Endothelial cell of umbilical vein (primary cell): ENCODE measurements around the gene DAND5. TPM values are rescaled to one million over a fixed set of nuclear protein-coding genes. Genes with fewer than 3 reads are reported as not detected.
A peak's percentile ranks its signal among the peaks of the same experiment; 100 is the strongest.

Experiments used
- BruUV-seq: library from RNA; stranded (reverse); fragments of 400-500 nt; replicated peaks from 2 replicates; lab custom pipeline; 2021; lab: Mats Ljungman, UMichigan
- CTCF ChIA-PET: fragments of 300-600, 350-600 bp; sonication (Branson Sonifier 250); formaldehyde crosslinking; loops from one replicate; lab custom pipeline; 2021; ENCODE audit warnings: antibody characterized with exemption, inconsistent platforms; lab: Charles Lee
- POLR2A ChIA-PET: fragments of 300-600, 350-600 bp; sonication (Branson Sonifier 250); formaldehyde crosslinking; loops from one replicate; lab custom pipeline; 2021; ENCODE audit warnings: antibody characterized with exemption, inconsistent platforms; lab: Charles Lee
- DNase-seq: peaks from one replicate; pipeline ENCODE4 v3.0.0-alpha.2; 2011; ENCODE audit warnings: low read depth, low spot score
- FAIRE-seq: peaks from 2 replicates; lab custom pipeline; 2011; peaks lifted over from hg19 to GRCh38; lab: Jason Lieb, UNC
- H2AFZ ChIP-seq: 2 replicates; pipeline ENCODE4 v1.6.0; 2012; ENCODE audit warnings: low read depth, low read length, control low read depth, inconsistent platforms
- H3K27ac ChIP-seq: 2 replicates; pipeline ENCODE4 v1.5.1; 2011; ENCODE audit warnings: low read depth, mild to moderate bottlenecking, control low read depth, low read length, moderate library complexity; ENCODE audit not compliant: insufficient read depth
- H3K27me3 ChIP-seq, 2 experiments: 2 replicates each; pipeline versions ENCODE4 v1.6.0 to v1.6.1; 2011; ENCODE audit warnings: low read length in 2 of 2, mixed read lengths in 1 of 2; ENCODE audit not compliant: control insufficient read depth in 2 of 2, insufficient read depth in 2 of 2
- H3K36me3 ChIP-seq, 2 experiments: 2 replicates in 1 of 2; 3 replicates in 1 of 2; pipeline ENCODE4 v1.5.1; 2011; ENCODE audit warnings: low read length in 2 of 2, mild to moderate bottlenecking in 1 of 2, moderate library complexity in 1 of 2; ENCODE audit not compliant: control insufficient read depth in 2 of 2, insufficient read depth in 2 of 2; ENCODE audit errors: extremely low read depth in 1 of 2
- H3K4me1 ChIP-seq: 3 replicates; pipeline ENCODE4 v1.5.1; 2011; ENCODE audit warnings: mild to moderate bottlenecking, low read length; ENCODE audit not compliant: control insufficient read depth, insufficient read depth; ENCODE audit errors: extremely low read depth
- H3K4me2 ChIP-seq: 2 replicates; pipeline ENCODE4 v1.6.1; 2011; ENCODE audit warnings: low read length, control low read depth, mixed read lengths; ENCODE audit not compliant: insufficient read depth
- H3K4me3 ChIP-seq, 3 experiments: fragments of 200-600 bp in 1 of 3; sonication (generic), shearing (Covaris generic) in 1 of 3; replicated peaks in 1 of 3; 2 replicates each; pipeline ENCODE4 v1.5.1; 2011 to 2016; ENCODE audit warnings: control low read depth in 3 of 3, low read length in 3 of 3, mild to moderate bottlenecking in 2 of 3, inconsistent platforms in 1 of 3, low read depth in 1 of 3, moderate library complexity in 1 of 3; ENCODE audit not compliant: insufficient read depth in 1 of 3
- H3K79me2 ChIP-seq: 2 replicates; pipeline ENCODE4 v1.6.0; 2012; ENCODE audit warnings: low read length, inconsistent platforms; ENCODE audit not compliant: control insufficient read depth, insufficient read depth
- H3K9ac ChIP-seq: replicated peaks from 2 replicates; pipeline ENCODE3; 2011; ENCODE audit warnings: low read length, control low read depth; ENCODE audit not compliant: insufficient read depth; ENCODE audit errors: extremely low read depth
- H3K9me1 ChIP-seq: replicated peaks from 3 replicates; pipeline ENCODE4 v1.6.0; 2011; ENCODE audit warnings: mild to moderate bottlenecking, low read length; ENCODE audit not compliant: control insufficient read depth, insufficient read depth; ENCODE audit errors: extremely low read depth
- H3K9me3 ChIP-seq: replicated peaks from 2 replicates; pipeline ENCODE4 v1.5.1; 2012; ENCODE audit warnings: low read length, inconsistent platforms; ENCODE audit not compliant: control insufficient read depth, insufficient read depth
- H4K20me1 ChIP-seq: replicated peaks from 2 replicates; pipeline ENCODE3; 2011; ENCODE audit warnings: mild to moderate bottlenecking, low read length; ENCODE audit not compliant: control insufficient read depth, insufficient read depth; ENCODE audit errors: extremely low read depth
- EZH2 ChIP-seq: IDR thresholded peaks from 2 replicates; pipeline ENCODE4 v1.6.1; 2012; ENCODE audit warnings: borderline replicate concordance, low read depth, mild to moderate bottlenecking, moderate library complexity, low read length, inconsistent platforms; ENCODE audit not compliant: severe bottlenecking
- GATA2 ChIP-seq: IDR thresholded peaks from 2 replicates; pipeline ENCODE4 v1.7.0; 2011; ENCODE audit warnings: low read depth, mild to moderate bottlenecking, moderate library complexity, mixed read lengths, low read length; ENCODE audit not compliant: insufficient read length, insufficient read depth
- MYC ChIP-seq: IDR thresholded peaks from one replicate; pipeline ENCODE4 v1.6.1; 2011; ENCODE audit warnings: mild to moderate bottlenecking, low read depth, low read length
- POLR2A ChIP-seq: IDR thresholded peaks from 2 replicates; pipeline ENCODE4 v1.6.1; 2012; ENCODE audit warnings: low read depth, mild to moderate bottlenecking, control low read depth, low read length
- POLR2AphosphoS5 ChIP-seq: IDR thresholded peaks from 2 replicates; pipeline ENCODE4 v1.6.1; 2012; ENCODE audit warnings: low read depth, mild to moderate bottlenecking, control low read depth, low read length, moderate library complexity; ENCODE audit not compliant: insufficient read depth
- dilution Hi-C: fragments of 300-500 bp; cut with MboI; formaldehyde crosslinking; loops from one replicate; pipeline ENCODE4 v1.15.0; 2019; ENCODE audit warnings: low sequenced_read_pairs; ENCODE audit not compliant: extremely low pct_ligation_motif_present
- intact Hi-C: fragments of 100-400 bp; cut with micrococcal nuclease; formaldehyde crosslinking; loops from one replicate; pipeline ENCODE4 v1.10.0; 2022
- polyA plus RNA-seq, 4 experiments: library from polyadenylated mRNA; depleted of rRNA in 3 of 4; stranded (reverse) in 3 of 4; unstranded in 1 of 4; fragments of >200 nt; gene quantifications; 2 replicates each; pipeline versions ENCODE4 v1.2.1 to v1.2.3, GENCODE V29; 2011 to 2012; ENCODE audit warnings: missing spikeins in 1 of 4
- total RNA-seq: library from RNA; stranded (reverse); gene quantifications from 2 replicates; pipeline ENCODE4 v1.2.3, GENCODE V29; 2021
- TF ChIP-seq, protein P1 (sequence below), 2 donors: IDR thresholded peaks; 1 replicate in 1 of 2; 2 replicates in 1 of 2; pipeline ENCODE4 v1.5.1; 2011; ENCODE audit warnings: low read length in 2 of 2, mild to moderate bottlenecking in 2 of 2, moderate library complexity in 2 of 2, control low read depth in 1 of 2, inconsistent platforms in 1 of 2, low read depth in 1 of 2; ENCODE audit not compliant: insufficient read depth in 1 of 2; ENCODE audit errors: extremely low read depth in 1 of 2

DAND5 gene
- total and polyA plus RNA-seq, 2 donors (not counting 3 experiments of a cell fraction or from before 2014, with no cell fraction given), result 0.06 to 0.20 TPM

GRCh38 chr19:12938779-12939601 lies 30.4 kb upstream of the DAND5 start:
- FAIRE-seq (peak; percentile 56), DNase-seq (peak; percentile 45)
- peaks cover 25% of the 10 kb centered on the region for H3K4me1 ChIP-seq
- H3K4me3 ChIP-seq, result peak overlapping the region; percentile 75 to 98 (median 93)
- TF ChIP-seq MYC (no peak), POLR2A (no peak), GATA2 (no peak), EZH2 (no peak), POLR2AphosphoS5 (no peak)
- TF ChIP-seq, protein P1, sequence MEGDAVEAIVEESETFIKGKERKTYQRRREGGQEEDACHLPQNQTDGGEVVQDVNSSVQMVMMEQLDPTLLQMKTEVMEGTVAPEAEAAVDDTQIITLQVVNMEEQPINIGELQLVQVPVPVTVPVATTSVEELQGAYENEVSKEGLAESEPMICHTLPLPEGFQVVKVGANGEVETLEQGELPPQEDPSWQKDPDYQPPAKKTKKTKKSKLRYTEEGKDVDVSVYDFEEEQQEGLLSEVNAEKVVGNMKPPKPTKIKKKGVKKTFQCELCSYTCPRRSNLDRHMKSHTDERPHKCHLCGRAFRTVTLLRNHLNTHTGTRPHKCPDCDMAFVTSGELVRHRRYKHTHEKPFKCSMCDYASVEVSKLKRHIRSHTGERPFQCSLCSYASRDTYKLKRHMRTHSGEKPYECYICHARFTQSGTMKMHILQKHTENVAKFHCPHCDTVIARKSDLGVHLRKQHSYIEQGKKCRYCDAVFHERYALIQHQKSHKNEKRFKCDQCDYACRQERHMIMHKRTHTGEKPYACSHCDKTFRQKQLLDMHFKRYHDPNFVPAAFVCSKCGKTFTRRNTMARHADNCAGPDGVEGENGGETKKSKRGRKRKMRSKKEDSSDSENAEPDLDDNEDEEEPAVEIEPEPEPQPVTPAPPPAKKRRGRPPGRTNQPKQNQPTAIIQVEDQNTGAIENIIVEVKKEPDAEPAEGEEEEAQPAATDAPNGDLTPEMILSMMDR (IDR thresholded peaks at IDR 0.05; ENCODE audit: extremely low read depth in 1 of 2, insufficient read depth in 1 of 2, low read depth in 1 of 2, low read length in 2 of 2), result peak in 1 of 2 donors; percentile 15
- H3K9ac ChIP-seq, result peak overlapping the region; percentile 95
- ChIA-PET CTCF (interaction anchor here (1.0 kb wide), 1 partner anchor 25 kb away, joined by 3 read pairs; no protein-coding TSS in a partner anchor), POLR2A (no interaction called here)
- peak overlapping the region; percentile 66 for H3K27ac ChIP-seq
- intact Hi-C loops (loop anchor here (1.0 to 10.0 kb wide), 5 partner anchors 7 to 154 kb away; partner anchors contain the start of genes GCDH and SYCE2), dilution Hi-C loops (no loop called here)
- H4K20me1 ChIP-seq, result no peaks in the 10 kb centered on the region
- H2AFZ ChIP-seq, result no peak overlapping the region
- peak overlapping the region; percentile 64 for H3K4me2 ChIP-seq
- peaks cover 18 to 39% of the 10 kb centered on the region in 2 experiments for H3K36me3 ChIP-seq
- no peaks in the 10 kb centered on the region for H3K9me3 ChIP-seq
- H3K27me3 ChIP-seq, result no peaks in the 10 kb centered on the region
- TSS peak; percentile 57 for BruUV-seq
- no peaks in the 10 kb centered on the region for H3K9me1 ChIP-seq
- peaks cover 42% of the 10 kb centered on the region for H3K79me2 ChIP-seq
